Effector CD8-positive, alpha-beta T cell (primary cell): Measurements from ENCODE around the gene AGAP3.

ENCODE experiments used
- DNase-seq: peaks from one replicate; lab custom pipeline; 2025; lab: John Stamatoyannopoulos, UW

Gene AGAP3

DNA sequence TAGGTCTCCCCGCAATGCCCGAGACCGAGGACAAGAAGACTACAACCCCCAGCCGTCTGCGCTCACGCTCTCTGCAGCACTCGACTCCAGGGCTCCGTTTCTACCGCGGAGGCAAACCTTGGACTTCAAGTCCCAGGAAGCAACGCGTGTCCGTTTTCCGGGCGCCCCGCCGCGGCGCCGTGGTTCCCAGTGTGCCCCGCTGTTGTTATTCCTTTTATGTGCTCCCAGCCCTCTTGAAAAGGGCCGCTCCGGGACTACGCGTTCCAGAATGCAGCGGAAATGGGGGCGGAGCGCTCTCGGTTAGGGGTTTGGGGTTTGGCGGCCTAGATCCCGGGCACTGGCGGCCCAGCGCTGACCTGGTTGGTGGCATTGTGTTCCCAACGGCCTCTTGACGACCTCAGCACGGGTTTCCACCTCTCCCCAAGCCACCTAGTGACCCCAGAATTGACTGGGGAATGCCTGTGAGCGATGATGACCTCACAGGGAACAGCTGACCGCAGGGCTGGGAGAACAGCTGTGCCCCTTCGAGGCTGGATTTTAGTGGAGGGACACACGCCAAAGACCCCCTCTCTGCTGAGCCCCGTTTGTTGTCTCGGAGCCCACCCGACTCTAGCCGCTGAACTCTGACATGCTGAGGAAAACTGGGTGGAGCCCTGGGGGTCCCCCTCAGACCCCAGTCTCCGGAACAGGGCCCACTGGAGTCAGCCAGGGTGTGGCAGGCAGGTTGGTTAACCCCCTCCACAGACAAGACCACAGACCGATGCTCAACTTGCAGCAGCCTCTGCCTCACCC is 28.1 kb upstream of the AGAP3 start:
- peak; percentile 95 for DNase-seq

DNA sequence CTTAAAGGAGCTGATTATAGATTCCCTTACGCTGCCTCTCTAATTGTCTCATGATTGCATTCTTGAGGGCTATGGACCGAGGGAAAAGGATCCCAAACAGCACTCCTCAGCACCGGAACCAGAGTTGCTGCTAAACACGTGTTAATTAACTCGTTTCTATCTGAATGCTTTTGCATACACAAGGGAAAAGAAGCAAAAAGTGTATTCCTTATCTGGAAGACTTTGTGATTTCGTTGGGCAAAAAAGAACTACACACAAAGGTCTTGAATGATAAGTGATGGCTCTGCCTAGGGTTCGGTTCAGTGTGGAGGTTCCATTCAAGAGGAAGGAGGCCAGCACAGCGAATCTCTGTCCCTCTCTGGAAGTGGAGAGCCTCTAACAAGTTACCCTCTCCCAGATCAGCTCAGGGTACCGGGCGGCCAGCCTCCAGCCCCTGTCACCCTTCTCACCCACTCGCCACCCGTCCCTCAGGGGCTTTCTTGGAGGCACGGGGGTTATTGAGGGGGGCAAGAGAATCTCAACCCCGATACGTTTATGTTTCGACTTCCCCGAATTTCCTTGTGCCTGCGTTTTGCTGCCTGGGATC is 27.4 kb upstream of the AGAP3 start:
- no peak for DNase-seq

- peak; percentile 55 for DNase-seq
Observed at GRCh38 chr7:151059367-151060112, 26.7 kb upstream of the AGAP3 start, which contains the start of gene SLC4A2. Gene SLC4A2, plus strand, starts transcription at chr7:151059589. Its CDS starts 2,399 bp downstream, at chr7:151061988.

DNA sequence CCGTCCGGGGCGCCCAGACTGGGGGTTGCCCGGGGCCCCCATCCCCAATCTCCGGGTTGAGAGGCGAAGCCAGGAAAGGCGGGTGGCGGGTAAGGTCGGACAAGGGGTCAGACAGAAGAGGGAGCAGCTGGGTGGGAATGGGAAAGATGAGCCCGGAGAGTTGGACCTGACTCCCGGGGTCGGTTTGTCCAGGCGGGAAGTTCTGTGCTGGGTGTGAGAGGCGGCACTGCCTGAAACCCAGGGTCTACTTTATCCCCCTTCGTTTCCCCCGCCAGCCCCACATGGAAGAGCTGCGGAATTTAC is 26.2 kb upstream of the AGAP3 start:
- no peak for DNase-seq

GRCh38 chr7:151060416-151061212 is 25.7 kb upstream of the AGAP3 start:
- DNase-seq = no peak

DNA sequence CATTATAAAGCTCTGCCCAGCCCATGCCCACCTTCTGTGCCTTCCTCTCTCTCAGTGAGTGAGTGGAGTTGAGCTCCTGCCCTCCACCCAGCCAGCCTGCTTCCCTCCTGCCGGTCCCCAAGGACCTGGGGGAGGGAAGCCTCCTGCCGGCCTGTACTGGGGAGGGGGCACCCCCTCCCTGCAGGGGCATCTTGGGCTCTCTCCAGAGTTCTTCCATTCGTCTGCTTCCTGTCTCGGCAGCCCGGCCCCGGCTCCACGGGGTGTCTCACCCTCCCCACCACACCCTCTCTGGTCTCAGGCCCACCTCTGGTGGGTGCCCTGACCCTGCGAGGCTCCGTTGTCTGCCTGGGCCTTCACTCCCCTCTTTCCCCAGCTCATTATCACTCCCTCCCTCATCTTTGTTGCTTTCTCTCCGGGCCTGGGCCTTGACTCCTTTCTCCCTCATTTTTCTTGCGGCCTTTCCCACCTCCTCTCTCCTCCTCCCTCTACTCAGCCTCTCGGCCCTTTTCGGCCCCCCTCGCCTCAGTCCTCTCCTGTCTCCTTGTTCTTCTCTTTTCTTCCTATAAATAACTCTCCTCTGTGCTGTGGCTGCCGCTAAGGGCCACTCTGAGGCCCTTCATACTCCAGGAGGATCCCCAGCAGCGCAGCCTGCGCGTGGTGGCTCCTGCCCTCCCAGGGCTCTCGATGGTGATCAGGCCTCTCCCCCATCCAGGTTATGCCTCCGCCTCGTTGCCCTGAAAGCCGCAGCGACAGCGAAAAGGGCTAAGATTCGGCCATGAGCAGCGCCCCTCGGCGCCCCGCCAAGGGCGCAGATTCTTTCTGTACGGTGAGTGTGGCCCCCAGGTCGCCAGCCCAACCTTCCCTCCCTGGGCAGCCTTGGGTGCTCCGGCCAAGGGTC is 24.8 kb upstream of the AGAP3 start:
- no peak for DNase-seq

GRCh38 chr7:151062111-151062398 is 24.2 kb upstream of the AGAP3 start:
- no peak for DNase-seq

DNA sequence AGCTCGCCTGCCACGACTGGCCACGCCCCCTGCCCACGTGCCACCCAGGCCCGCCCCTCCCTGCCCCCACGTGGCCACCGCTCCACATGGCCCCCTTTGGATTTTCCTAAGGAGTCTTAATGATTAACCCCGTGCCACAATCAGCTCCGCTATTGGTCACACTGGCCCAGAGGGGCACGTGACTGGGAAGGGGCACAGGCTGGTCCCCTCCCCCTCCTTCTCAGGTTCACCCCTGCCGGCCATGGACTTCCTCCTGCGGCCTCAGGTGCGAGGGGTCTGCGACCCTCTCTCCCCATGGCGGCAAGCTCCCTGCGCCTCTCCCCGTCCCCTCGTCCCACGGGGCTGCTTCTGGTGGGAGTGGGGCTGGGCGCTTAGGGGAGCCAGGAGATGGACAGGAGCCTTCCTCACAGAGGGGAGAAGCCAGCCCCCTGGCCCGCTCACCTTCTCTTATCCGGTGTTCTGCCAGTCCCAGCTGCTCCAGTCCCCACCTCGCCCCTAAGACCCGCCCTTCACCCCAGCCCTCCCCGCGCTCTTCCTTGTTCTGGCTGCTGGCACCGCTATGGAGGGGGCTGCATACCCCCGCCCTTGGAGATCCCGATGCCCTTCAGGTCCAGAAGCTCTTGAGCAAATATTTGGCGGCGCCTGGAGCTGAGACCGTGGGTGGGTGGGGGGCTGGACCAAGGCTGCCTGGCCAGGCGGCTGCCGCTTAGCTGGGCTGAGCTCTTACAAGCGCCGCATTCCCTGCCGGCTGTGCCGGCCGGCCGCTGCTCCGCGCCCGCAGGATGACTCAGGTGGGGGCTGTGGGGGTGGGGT is 23.7 kb upstream of the AGAP3 start:
- no peak for DNase-seq

GRCh38 chr7:151063212-151063561 is 23.1 kb upstream of the AGAP3 start:
- no peak for DNase-seq

- no peak for DNase-seq
Observed at GRCh38 chr7:151064454-151064853, 21.8 kb upstream of the AGAP3 start.

DNA sequence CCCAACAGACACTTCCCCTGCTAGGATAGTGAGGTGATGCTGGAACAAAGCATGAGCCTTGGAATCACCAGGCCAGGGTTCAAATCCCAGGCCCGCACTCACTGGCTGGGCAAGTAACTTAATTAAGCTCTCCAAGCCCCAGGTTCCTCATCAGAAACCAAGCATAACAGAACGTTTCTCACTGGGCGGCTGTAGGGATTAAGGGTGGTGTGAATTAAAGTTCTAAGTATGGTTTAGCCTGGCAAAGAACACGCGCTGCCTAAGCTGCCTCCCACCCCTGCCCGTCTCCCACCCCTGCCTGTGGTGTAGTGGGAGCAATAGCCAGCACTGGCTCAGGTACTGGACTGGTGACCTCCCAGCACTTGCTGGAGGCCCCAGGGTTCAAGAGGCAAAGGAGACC is 21.3 kb upstream of the AGAP3 start:
- DNase-seq = no peak

GRCh38 chr7:151065516-151065915 is 20.8 kb upstream of the AGAP3 start:
- DNase-seq = no peak

DNA sequence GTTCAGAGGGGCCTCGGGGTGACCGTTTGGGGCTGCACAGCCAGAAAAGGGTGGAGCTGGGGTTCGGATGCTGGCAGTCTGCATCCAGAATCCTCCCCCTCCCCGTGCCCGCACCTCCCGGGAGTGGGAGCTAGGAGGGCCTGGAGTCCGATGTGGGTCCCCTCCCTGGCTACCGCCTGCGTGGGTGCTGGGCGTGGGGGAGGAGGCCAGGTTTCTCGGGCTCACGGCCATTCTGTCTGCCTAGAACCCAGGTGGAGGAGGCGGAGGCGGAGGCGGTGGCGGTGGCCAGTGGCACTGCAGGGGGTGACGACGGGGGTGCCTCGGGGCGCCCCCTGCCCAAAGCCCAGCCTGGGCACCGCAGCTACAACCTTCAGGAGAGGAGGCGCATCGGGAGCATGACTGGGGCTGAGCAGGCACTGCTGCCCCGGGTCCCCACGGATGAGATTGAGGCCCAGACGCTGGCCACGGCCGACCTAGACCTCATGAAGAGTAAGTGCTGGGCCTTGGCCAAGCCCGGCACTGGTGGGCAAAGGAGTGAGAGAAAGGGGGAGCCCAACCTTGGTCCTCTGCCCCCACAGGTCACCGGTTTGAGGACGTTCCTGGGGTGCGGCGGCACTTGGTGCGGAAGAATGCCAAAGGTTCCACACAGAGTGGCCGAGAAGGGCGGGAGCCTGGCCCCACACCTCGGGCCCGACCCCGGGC is 19.9 kb upstream of the AGAP3 start:
- no peak for DNase-seq

- no peak for DNase-seq
Observed at GRCh38 chr7:151068069-151068773, 18.1 kb upstream of the AGAP3 start.

- no peak for DNase-seq
Observed at GRCh38 chr7:151069841-151070573, 16.3 kb upstream of the AGAP3 start.

DNA sequence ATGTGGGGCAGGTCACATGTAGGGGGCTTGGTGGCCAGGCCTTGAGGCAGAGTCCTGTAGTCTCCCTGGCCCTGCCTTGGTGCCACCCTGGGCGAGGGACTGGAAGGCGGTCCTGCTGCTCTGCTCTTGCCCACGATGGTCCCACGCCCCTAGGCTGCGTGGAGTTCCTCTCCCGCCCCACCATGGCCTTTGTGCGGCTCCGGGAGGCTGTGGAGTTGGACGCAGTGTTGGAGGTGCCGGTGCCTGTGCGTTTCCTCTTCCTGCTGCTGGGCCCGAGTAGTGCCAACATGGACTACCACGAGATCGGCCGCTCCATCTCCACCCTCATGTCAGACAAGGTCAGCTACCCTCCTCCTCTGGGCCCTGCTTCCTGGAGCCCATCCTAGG is 15.7 kb upstream of the AGAP3 start:
- DNase-seq = no peak

DNA sequence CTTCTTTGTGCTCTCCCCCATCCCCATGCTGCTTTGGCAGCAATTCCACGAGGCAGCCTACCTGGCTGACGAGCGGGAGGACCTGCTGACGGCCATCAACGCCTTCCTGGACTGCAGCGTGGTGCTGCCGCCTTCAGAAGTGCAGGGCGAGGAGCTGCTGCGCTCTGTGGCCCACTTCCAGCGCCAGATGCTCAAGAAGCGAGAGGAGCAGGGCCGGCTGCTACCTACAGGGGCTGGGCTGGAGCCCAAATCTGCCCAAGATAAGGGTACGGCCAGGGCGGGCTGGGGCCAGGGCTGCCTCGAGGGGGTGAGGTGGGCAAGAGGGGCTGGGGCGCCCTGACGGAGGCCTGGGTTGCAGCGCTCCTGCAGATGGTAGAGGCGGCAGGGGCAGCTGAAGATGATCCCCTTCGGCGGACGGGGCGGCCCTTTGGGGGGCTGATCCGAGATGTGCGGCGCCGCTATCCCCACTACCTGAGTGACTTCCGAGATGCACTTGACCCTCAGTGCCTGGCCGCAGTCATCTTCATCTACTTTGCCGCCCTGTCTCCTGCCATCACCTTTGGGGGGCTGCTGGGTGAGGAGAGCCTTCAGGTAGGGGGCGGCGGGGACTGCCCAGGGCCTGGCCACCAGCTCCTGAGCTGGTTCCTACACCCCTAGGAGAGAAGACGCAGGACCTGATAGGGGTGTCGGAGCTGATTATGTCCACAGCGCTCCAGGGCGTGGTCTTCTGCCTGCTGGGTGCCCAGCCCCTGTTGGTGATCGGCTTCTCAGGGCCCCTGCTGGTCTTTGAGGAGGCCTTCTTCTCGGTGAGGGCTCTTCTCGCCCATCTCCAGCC is 15.0 kb upstream of the AGAP3 start:
- DNase-seq = no peak

DNA sequence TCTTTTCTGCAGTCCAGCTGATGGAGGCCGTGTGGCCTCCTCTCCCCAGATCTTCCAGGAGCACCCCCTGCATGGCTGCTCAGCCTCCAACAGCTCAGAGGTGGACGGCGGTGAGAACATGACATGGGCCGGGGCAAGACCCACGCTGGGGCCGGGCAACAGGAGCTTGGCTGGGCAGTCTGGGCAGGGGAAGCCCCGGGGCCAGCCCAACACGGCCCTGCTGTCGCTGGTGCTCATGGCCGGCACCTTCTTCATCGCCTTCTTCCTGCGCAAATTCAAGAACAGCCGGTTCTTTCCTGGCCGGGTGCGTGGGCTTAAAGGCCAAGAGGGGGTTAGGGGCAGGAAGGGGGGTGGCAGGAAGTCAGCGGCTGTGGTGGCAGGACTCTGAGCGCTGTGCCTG is 12.3 kb upstream of the AGAP3 start:
- no peak for DNase-seq
